Measurements from ENCODE around the gene MID1.

- TF ChIP-seq YY1 (IDR thresholded peaks at IDR 0.05; ENCODE audit: insufficient read depth, insufficient read length) (no peak), ZNF274 (IDR thresholded peaks at IDR 0.05; ENCODE audit: low read depth, low read length) (no peak)
These were observed 16.8 kb downstream of the MID1 start for GRCh38 chrX:10603612-10604011.

All from NT2/D1 (cell line).